Liver (tissue), 9 donors: Measurements from ENCODE around the gene PTPRS. TPM values are rescaled to one million over a fixed set of nuclear protein-coding genes. Genes with fewer than 3 reads are reported as not detected.

ENCODE experiments used
- DNase-seq: peaks from one replicate; pipeline ENCODE4 v3.0.0-alpha.2; 2017; ENCODE audit warnings: low spot score
- H3K27ac ChIP-seq, 2 donors: one replicate each; pipeline ENCODE4 v1.7.0; 2013; ENCODE audit warnings: inconsistent platforms in 2 of 2, low read length in 2 of 2, control low read depth in 1 of 2, low read depth in 1 of 2, mild to moderate bottlenecking in 1 of 2
- H3K27me3 ChIP-seq, 4 donors: one replicate each; pipeline versions ENCODE4 v1.6.1 to v1.7.0; 2013; ENCODE audit warnings: low read length in 3 of 4, inconsistent platforms in 1 of 4, mild to moderate bottlenecking in 1 of 4, moderate library complexity in 1 of 4; ENCODE audit not compliant: control insufficient read depth in 4 of 4, insufficient read depth in 4 of 4
- H3K36me3 ChIP-seq, 4 donors: one replicate each; pipeline versions ENCODE4 v1.6.1 to v1.7.0; 2013; ENCODE audit warnings: low read length in 3 of 4, mild to moderate bottlenecking in 3 of 4, low read depth in 1 of 4, moderate library complexity in 1 of 4; ENCODE audit not compliant: control insufficient read depth in 4 of 4, insufficient read depth in 3 of 4
- H3K4me1 ChIP-seq, 4 donors: one replicate each; pipeline versions ENCODE4 v1.6.1 to v1.7.0; 2013; ENCODE audit warnings: low read length in 3 of 4, mild to moderate bottlenecking in 3 of 4, moderate library complexity in 1 of 4; ENCODE audit not compliant: control insufficient read depth in 4 of 4, insufficient read depth in 4 of 4
- H3K4me3 ChIP-seq, 3 donors: one replicate each; pipeline versions ENCODE4 v1.6.1 to v1.7.0; 2013; ENCODE audit warnings: low read length in 3 of 3, control low read depth in 1 of 3, low read depth in 1 of 3, mild to moderate bottlenecking in 1 of 3
- H3K9ac ChIP-seq, 2 donors: one replicate each; pipeline ENCODE4 v1.7.0; 2013; ENCODE audit warnings: low read length in 2 of 2, mild to moderate bottlenecking in 2 of 2, moderate library complexity in 2 of 2, control low read depth in 1 of 2, low read depth in 1 of 2
- H3K9me3 ChIP-seq, 4 donors: one replicate each; pipeline versions ENCODE4 v1.6.1 to v1.7.0; 2013; ENCODE audit warnings: low read length in 3 of 4; ENCODE audit not compliant: control insufficient read depth in 4 of 4
- ATF3 ChIP-seq: IDR thresholded peaks from 2 replicates; pipeline ENCODE4 v1.6.1; 2016; ENCODE audit warnings: antibody characterized with exemption
- CTCF ChIP-seq: fragments of 150-350 bp; IDR thresholded peaks from 2 replicates; pipeline ENCODE4 v1.5.1; 2017; ENCODE audit warnings: improper control_type of control experiment, low read depth, low read length; ENCODE audit not compliant: missing input control
- EGR1 ChIP-seq, 2 donors: IDR thresholded peaks; 2 replicates each; pipeline ENCODE4 v1.6.1; 2016 to 2018; ENCODE audit warnings: antibody characterized with exemption in 2 of 2, low read depth in 2 of 2
- FOXA1 ChIP-seq: IDR thresholded peaks from 2 replicates; pipeline ENCODE4 v1.6.1; 2016; ENCODE audit warnings: antibody characterized with exemption
- FOXA2 ChIP-seq: IDR thresholded peaks from 2 replicates; pipeline ENCODE4 v1.6.1; 2016; ENCODE audit warnings: antibody characterized with exemption
- GABPA ChIP-seq, 2 donors: IDR thresholded peaks in 1 of 2; conservative IDR thresholded peaks in 1 of 2; 2 replicates each; pipeline ENCODE4 v1.6.1; 2016; ENCODE audit warnings: antibody characterized with exemption in 2 of 2, mild to moderate bottlenecking in 1 of 2, moderate library complexity in 1 of 2
- HNF4A ChIP-seq, 2 donors: conservative IDR thresholded peaks; 2 replicates each; pipeline ENCODE4 v1.6.1; 2016; ENCODE audit warnings: antibody characterized with exemption in 2 of 2, mild to moderate bottlenecking in 2 of 2
- HNF4G ChIP-seq: IDR thresholded peaks from 2 replicates; pipeline ENCODE4 v1.6.1; 2016; ENCODE audit warnings: antibody characterized with exemption
- JUND ChIP-seq, 2 donors: IDR thresholded peaks; 2 replicates each; pipeline ENCODE4 v1.6.1; 2016; ENCODE audit warnings: antibody characterized with exemption in 2 of 2
- MAX ChIP-seq: IDR thresholded peaks from 2 replicates; pipeline ENCODE4 v1.6.1; 2016; ENCODE audit warnings: antibody characterized with exemption
- NR2F2 ChIP-seq: IDR thresholded peaks from 2 replicates; pipeline ENCODE4 v1.6.1; 2016; ENCODE audit warnings: antibody characterized with exemption
- RAD21 ChIP-seq, 2 donors: IDR thresholded peaks; 2 replicates each; pipeline ENCODE4 v1.6.1; 2016; ENCODE audit warnings: antibody characterized with exemption in 2 of 2, mild to moderate bottlenecking in 2 of 2
- REST ChIP-seq: IDR thresholded peaks from 2 replicates; pipeline ENCODE4 v1.6.1; 2016; ENCODE audit warnings: antibody characterized with exemption, mild to moderate bottlenecking
- RXRA ChIP-seq, 2 donors: IDR thresholded peaks; 2 replicates each; pipeline ENCODE4 v1.6.1; 2017 to 2018; ENCODE audit warnings: antibody characterized with exemption in 2 of 2, mild to moderate bottlenecking in 1 of 2
- SP1 ChIP-seq: IDR thresholded peaks from 2 replicates; pipeline ENCODE4 v1.6.1; 2018; ENCODE audit warnings: antibody characterized with exemption, mild to moderate bottlenecking
- TAF1 ChIP-seq: conservative IDR thresholded peaks from 2 replicates; pipeline ENCODE4 v1.6.1; 2016; ENCODE audit warnings: antibody characterized with exemption, mild to moderate bottlenecking
- YY1 ChIP-seq: IDR thresholded peaks from 2 replicates; pipeline ENCODE4 v1.6.1; 2016; ENCODE audit warnings: antibody characterized with exemption, mild to moderate bottlenecking
- ZBTB33 ChIP-seq: IDR thresholded peaks from 2 replicates; pipeline ENCODE4 v1.6.1; 2016; ENCODE audit warnings: antibody characterized with exemption
- WGBS: extraction: QIAGEN DNeasy Blood & Tissue Kit; methylation state at CpG from one replicate; pipeline ENCODE4 v1.1.7; 2013; 5-methylcytosine and 5-hydroxymethylcytosine counted together
- polyA plus RNA-seq, 2 donors: library from polyadenylated mRNA; stranded (reverse) in 1 of 2; unstranded in 1 of 2; fragments of 200-250 nt in 1 of 2; fragments of >200 nt in 1 of 2; fragmentation: Nextera tagmentation in 1 of 2; extraction: Ambion mirVana in 1 of 2; gene quantifications; one replicate each; pipeline versions ENCODE4 v1.2.1 to v1.2.3, GENCODE V29; 2013 to 2015
- total RNA-seq, 2 donors: library from RNA; depleted of rRNA; stranded (reverse); fragments of >200 nt; gene quantifications; one replicate each; pipeline ENCODE4 v1.2.3, GENCODE V29; 2014
- donor health status: healthy.
- donor health status: healthy.
- donor health status: healthy.
- donor health status: healthy.
- donor health status: healthy.

The PTPRS gene
- total and polyA plus RNA-seq, 4 donors: 1.3 to 49.7 (median 20.2) TPM

- Histone ChIP-seq H3K4me1 (peaks cover 0 to 10% (median 2%) of the 10 kb centered on the region in 4 donors), H3K27me3 (peaks cover 0 to 13% (median under 1%) of the 10 kb centered on the region in 4 donors), H3K27ac (no peak overlapping the region), H3K9me3 (no peaks in the 10 kb centered on the region), H3K36me3 (no peaks in the 10 kb centered on the region), H3K9ac (no peak overlapping the region), H3K4me3 (no peak overlapping the region)
- WGBS: 63% methylated on average over 12 of the region's 12 CpGs
- TF ChIP-seq ATF3: no peak
- no peak for TF ChIP-seq YY1
- no peak for TF ChIP-seq ZBTB33
- TF ChIP-seq HNF4A (conservative IDR thresholded peaks at IDR 0.05): no peak
- TF ChIP-seq MAX: no peak
- no peak for TF ChIP-seq FOXA1
- TF ChIP-seq REST: no peak
- TF ChIP-seq RAD21 (IDR thresholded peaks at IDR 0.05): no peak
- TF ChIP-seq EGR1 (IDR thresholded peaks at IDR 0.05; ENCODE audit: low read depth in 2 of 2): no peak
- no peak for TF ChIP-seq CTCF
- TF ChIP-seq HNF4G: no peak
- TF ChIP-seq JUND (IDR thresholded peaks at IDR 0.05): no peak
- TF ChIP-seq GABPA (IDR thresholded peaks at IDR 0.05 in 1 of 2, conservative IDR thresholded peaks at IDR 0.05 in 1 of 2): no peak
- TF ChIP-seq FOXA2: no peak
- TF ChIP-seq TAF1: no peak
- TF ChIP-seq SP1: no peak
- TF ChIP-seq RXRA (IDR thresholded peaks at IDR 0.05): no peak
- no peak for TF ChIP-seq NR2F2
- no peak for DNase-seq
These were observed 2.1 kb upstream of the PTPRS start for GRCh38 chr19:5342573-5343201.
